Stimulated activated CD4-positive, alpha-beta T cell treated with anti-CD3 and anti-CD28 coated beads, Interleukin-12 subunit alpha, Interleukin-12 subunit beta, amount 100 ng/mL, for 24 hours (primary cell): ENCODE data around the gene SMARCC2.
A peak's percentile ranks its signal among the peaks of the same experiment; 100 is the strongest.

ENCODE experiments used
- DNase-seq, 2 experiments: peaks; one replicate each; pipeline ENCODE4 v3.0.0-alpha.2; 2020; ENCODE audit warnings: low read depth in 2 of 2

SMARCC2 gene

GRCh38 chr12:56152132-56152755 lies 37.0 kb downstream of the SMARCC2 start, which contains the start of gene MYL6B:
Gene MYL6B (plus strand): TSS chr12:56152587. CDS start chr12:56153919, 1,332 bp downstream.
- peak; percentile 89 to 94 for DNase-seq

GRCh38 chr12:56151672-56152131 lies 37.6 kb downstream of the SMARCC2 start:
- DNase-seq, result peak; percentile 42 to 66

- DNase-seq, result no peak
Measured at GRCh38 chr12:56150563-56150962, 38.7 kb downstream of the SMARCC2 start.

DNA sequence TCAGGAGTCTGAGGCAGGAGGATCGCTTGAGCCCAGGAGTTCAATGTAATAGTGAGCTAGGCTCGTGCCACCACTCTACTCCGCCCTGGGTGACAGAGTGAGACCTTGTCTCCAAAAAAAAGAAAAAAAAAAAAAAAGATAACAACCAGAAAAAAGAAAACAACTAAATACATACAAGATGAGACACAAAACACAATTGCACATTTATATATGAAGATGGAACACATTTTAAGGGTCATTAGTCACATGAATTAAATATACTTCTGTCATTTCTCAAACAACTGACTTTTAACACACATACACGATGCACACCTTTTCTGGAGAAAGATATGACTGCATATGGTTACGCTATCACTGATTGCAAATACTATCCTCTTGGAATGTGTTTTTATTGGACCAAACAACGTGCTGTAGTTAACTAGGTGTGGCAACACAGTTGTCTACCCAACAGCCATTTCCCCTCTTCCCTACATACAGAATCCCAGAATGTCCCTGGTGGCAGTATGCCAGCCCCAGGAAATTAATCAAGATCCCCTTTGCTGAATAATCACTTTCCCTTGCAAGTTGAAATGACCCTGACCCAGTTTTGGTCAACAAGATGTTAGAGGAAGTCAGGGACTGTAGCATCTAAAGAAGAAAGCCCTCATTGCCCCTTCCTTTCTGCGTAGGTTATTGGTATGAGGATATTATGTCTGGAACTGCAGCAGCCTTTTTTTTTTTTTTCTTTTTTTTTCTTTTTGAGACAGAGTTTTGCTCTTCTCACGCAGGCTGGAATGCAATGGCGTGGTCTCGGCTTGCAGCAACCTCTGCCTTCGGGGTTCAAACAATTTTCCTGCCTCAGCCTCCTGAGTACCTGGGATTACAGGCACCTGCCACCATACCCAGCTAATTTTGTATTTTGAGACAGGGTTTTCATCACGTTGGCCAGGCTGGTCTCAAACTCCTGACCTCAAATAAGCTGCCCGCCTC lies 42.5 kb downstream of the SMARCC2 start:
- DNase-seq, result no peak

DNA sequence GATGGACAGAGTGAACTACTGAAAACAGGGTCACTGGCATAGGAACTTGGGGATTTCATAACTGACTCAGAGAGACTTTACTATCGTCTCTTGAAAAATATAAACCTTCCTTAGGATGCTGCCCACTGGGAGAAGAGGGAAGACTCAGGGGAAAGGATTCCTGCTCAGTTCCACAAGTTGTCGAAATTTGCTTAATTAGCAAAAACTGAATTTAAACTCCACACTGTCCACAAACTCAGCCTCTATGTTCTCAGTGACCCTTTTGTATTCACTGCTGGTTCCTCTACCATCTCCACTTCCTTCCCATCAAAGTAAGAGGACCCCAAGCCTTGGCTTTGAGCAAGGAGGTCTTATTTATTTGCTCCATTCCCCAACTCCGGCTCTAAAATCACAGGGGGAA lies 44.1 kb downstream of the SMARCC2 start:
- DNase-seq, result no peak

DNA sequence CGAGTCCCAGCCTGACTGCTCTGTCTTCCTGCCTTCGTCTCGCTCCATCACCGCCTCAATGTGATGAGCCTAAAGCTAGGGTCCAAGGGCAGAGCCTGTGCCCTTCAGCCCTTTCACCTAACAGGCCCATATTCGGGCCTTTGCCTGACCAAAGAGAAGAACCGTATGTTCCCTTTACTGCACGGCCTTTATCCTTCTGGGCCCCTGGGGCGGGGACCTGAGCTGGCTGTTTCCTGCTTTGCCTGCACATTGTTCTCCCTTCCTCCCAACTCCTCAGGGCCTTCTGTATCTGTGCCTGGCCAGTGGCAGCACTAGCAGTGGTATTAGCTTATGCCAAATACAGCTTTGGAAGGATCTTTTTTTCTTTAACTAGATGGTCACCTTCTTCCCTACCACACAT lies 45.4 kb downstream of the SMARCC2 start:
- DNase-seq, result no peak

DNA sequence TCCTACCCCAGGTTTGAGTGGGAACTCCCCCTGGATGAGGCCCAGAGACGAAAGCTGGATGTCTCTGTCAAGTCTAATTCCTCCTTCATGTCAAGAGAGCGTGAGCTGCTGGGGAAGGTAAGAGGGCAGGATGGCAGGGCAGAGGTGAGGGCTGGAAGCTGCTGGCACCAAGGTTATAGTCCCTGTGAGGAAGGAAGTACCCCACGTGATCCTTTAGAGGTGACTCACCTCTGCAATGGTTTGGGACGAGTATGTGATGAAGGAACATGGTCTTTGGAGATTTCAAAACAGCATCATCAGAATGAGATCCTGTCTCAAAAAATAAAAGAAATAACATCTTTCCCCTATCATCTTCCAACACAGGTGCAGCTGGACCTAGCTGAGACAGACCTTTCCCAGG lies 46.1 kb downstream of the SMARCC2 start:
- DNase-seq, result no peak

- no peak for DNase-seq
Measured at GRCh38 chr12:56141946-56142784, 47.1 kb downstream of the SMARCC2 start.

DNA sequence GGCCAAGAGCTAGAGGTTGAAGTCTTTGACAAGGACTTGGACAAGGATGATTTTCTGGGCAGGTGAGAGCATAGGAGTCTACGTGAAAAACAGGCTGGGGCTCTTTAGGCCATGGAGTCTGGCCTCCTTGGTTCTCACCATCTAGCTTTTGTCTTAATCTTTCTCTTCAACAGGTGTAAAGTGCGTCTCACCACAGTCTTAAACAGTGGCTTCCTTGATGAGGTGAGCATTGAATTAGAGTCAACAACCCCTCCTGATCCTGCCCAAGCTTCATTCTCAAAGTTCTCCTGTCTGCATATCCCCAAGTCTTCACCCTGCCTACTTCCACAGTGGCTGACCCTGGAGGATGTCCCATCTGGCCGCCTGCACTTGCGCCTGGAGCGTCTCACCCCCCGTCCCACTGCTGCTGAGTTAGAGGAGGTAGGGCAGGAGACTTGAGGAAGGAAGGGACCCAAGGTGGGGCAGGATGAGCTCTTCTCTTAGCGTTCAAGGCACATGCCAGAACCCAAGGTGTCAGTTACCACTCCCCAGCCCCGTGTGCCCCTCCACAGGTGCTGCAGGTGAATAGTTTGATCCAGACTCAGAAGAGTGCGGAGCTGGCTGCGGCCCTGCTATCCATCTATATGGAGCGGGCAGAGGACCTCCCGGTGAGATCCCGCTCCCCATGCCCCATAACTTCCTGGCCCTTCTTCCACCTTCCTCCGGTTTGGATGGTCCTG lies 51.3 kb downstream of the SMARCC2 start:
- DNase-seq, result no peak

- no peak for DNase-seq
Measured at GRCh38 chr12:56134897-56135296, 54.4 kb downstream of the SMARCC2 start.

- DNase-seq, result no peak
Measured at GRCh38 chr12:56130876-56131275, 58.4 kb downstream of the SMARCC2 start.

GRCh38 chr12:56129942-56130495 lies 59.3 kb downstream of the SMARCC2 start:
- no peak for DNase-seq

GRCh38 chr12:56129206-56129941 lies 59.9 kb downstream of the SMARCC2 start:
- DNase-seq, result peak in 1 of 2 experiments; percentile 60

GRCh38 chr12:56128670-56129205 lies 60.5 kb downstream of the SMARCC2 start:
- DNase-seq, result no peak

DNA sequence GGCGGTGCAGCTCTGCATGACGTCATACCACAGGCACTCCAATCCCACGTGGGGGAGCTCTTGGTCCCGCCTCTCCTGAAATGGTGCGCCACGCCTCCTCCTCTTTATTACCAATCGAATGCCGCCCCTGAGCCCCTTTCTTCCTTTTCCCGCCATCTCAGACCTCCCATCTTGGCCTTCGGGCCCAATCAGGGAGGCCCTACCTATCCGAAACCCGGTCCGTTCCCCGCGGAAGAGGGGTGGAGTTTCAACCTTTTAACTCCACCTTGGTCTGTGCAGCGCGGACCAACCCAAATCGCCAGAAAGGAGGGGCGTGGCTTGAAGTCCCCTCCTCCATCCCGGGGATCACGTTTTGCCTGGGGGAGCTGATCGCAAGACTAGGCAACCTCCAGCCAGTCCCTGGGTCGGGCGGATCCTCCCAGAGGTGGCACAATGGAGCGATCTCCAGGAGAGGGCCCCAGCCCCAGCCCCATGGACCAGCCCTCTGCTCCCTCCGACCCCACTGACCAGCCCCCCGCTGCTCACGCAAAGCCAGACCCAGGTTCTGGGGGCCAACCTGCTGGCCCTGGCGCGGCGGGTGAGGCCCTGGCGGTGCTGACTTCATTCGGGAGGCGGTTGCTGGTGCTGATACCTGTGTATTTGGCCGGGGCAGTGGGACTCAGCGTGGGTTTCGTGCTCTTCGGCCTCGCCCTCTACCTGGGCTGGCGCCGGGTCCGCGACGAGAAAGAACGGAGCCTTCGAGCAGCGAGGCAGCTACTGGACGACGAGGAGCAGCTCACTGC lies 61.2 kb downstream of the SMARCC2 start, which contains the start of gene ESYT1:
Gene ESYT1, plus strand, starts transcription at position 380 of the 782 bp plus-strand sequence. Its CDS starts 53 bp downstream, at position 433.
- peak; percentile 93 to 97 for DNase-seq

- no peak for DNase-seq
Measured at GRCh38 chr12:56127485-56127887, 61.8 kb downstream of the SMARCC2 start.

GRCh38 chr12:56126732-56127239 lies 62.5 kb downstream of the SMARCC2 start:
- no peak for DNase-seq

DNA sequence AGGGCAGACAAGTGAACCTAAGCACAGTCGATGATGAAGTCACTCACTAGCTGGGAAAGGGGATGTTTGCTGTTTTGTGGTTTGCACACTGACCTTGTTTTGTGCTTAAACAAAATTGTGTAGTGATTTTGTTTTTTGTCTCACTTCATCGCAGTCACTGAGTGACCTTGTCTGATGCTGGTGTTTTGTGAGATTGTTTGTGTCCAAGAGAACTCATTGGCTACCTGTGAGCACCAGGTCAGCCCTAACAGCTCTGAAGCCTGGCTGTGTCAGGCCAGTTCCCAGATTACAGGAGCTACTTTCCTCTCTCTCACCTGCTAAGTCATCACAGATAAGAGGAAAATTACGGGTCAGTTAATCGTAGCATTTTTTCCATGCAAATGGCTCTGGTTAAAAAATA lies 65.2 kb downstream of the SMARCC2 start:
- DNase-seq, result no peak

DNA sequence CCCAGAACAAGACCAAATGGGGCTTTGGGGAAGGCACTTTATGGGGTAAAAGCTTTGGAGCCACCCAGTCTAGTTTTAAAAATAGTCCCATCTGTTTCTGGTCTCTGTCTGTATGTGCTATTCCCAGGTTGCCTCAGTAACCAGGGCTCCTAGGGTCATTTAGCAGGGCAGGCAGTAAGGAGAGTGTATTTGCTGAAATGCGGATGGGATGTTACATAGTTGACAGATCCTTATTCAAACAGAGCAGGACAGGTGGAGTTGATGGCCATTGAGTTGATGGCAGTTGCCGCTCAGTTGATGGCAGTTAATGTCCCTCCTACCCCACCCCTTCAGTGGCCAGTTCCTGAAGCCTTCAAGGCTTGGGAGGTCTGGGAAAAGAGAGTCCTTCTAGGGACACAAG lies 66.6 kb downstream of the SMARCC2 start:
- no peak for DNase-seq
